ENCODE measurements around the gene DNAJC12.

Gene DNAJC12

GRCh38 chr10:67760272-67760671, 77.7 kb downstream of the DNAJC12 start:
- TF ChIP-seq, protein P1, sequence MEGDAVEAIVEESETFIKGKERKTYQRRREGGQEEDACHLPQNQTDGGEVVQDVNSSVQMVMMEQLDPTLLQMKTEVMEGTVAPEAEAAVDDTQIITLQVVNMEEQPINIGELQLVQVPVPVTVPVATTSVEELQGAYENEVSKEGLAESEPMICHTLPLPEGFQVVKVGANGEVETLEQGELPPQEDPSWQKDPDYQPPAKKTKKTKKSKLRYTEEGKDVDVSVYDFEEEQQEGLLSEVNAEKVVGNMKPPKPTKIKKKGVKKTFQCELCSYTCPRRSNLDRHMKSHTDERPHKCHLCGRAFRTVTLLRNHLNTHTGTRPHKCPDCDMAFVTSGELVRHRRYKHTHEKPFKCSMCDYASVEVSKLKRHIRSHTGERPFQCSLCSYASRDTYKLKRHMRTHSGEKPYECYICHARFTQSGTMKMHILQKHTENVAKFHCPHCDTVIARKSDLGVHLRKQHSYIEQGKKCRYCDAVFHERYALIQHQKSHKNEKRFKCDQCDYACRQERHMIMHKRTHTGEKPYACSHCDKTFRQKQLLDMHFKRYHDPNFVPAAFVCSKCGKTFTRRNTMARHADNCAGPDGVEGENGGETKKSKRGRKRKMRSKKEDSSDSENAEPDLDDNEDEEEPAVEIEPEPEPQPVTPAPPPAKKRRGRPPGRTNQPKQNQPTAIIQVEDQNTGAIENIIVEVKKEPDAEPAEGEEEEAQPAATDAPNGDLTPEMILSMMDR (IDR thresholded peaks at IDR 0.05; ENCODE audit: low read depth, low read length, missing control alignments), result no peak
- in situ Hi-C loops (cut with HindIII; ENCODE audit: low sequenced_read_pairs), result no loop called here
- no peak for DNase-seq (ENCODE audit: low read depth)
- H3K4me3 ChIP-seq (ENCODE audit: low read depth, low read length), result no peak overlapping the region

All from astrocyte of the cerebellum (primary cell).